Chondrocyte (in vitro differentiated cells): ENCODE results near the gene CACNG7. TPM values are rescaled to one million over a fixed set of nuclear protein-coding genes. Genes with fewer than 3 reads are reported as not detected.

Experiments
- DNase-seq: peaks from one replicate; pipeline ENCODE4 v3.0.0; 2021; ENCODE audit warnings: mixed read lengths, low spot score
- H3K27ac Mint-ChIP-seq: one replicate; pipeline ENCODE4 v1.8.0; 2021; ENCODE audit warnings: mild to moderate bottlenecking, moderate library complexity, mixed read lengths; ENCODE audit not compliant: unreplicated experiment
- H3K27me3 Mint-ChIP-seq: 2 replicates; pipeline ENCODE4 v1.8.0; 2021; ENCODE audit warnings: low read depth, mixed read lengths
- H3K36me3 Mint-ChIP-seq: 2 replicates; pipeline ENCODE4 v1.8.0; 2021; ENCODE audit warnings: low read depth, mixed read lengths
- H3K4me1 Mint-ChIP-seq: 2 replicates; pipeline ENCODE4 v1.8.0; 2021; ENCODE audit warnings: low read depth, mild to moderate bottlenecking, mixed read lengths
- H3K4me3 Mint-ChIP-seq: one replicate; pipeline ENCODE4 v1.8.0; 2021; ENCODE audit warnings: mild to moderate bottlenecking, moderate library complexity, mixed read lengths; ENCODE audit not compliant: unreplicated experiment
- H3K9me3 Mint-ChIP-seq: 2 replicates; pipeline ENCODE4 v1.8.0; 2021; ENCODE audit warnings: low read depth, mixed read lengths
- total RNA-seq: library from RNA; stranded (reverse); gene quantifications from 3 replicates; pipeline ENCODE4 v1.2.1, GENCODE V29; 2021
- TF ChIP-seq, protein P1 (sequence below): fragments of 200-600 bp; sonication (generic); IDR thresholded peaks from 2 replicates; pipeline ENCODE4 v1.5.0; 2021; ENCODE audit warnings: antibody characterized with exemption, mild to moderate bottlenecking, moderate library complexity

Gene CACNG7
- total RNA-seq, 1 donor from 2014 or later, result not detected

DNA sequence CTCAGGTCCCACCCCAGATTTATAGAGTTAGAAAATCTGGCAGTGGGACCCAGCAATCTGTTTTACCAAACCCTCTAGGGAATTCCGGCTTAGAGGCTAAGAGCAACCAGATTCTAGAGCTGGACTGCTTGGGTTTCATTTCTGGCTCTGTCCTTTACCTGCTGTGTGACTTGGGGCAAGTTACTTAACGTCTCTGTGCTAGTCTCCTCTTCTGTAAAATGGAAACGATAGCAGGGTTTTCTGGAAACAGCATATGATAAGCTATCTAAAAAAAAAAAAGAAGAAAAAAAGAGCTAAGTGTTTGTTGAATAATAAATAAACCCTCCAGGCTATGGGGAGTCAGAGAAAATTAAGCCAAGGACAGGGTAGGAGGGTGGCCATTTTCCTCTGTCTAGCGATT, 11.6 kb upstream of the CACNG7 start:
- Mint-ChIP-seq H3K9me3 (no peaks in the 10 kb centered on the region), H3K4me1 (no peaks in the 10 kb centered on the region), H3K36me3 (no peaks in the 10 kb centered on the region), H3K27ac (no peak overlapping the region), H3K27me3 (peaks cover 41% of the 10 kb centered on the region), H3K4me3 (no peak overlapping the region)
- TF ChIP-seq, protein P1, sequence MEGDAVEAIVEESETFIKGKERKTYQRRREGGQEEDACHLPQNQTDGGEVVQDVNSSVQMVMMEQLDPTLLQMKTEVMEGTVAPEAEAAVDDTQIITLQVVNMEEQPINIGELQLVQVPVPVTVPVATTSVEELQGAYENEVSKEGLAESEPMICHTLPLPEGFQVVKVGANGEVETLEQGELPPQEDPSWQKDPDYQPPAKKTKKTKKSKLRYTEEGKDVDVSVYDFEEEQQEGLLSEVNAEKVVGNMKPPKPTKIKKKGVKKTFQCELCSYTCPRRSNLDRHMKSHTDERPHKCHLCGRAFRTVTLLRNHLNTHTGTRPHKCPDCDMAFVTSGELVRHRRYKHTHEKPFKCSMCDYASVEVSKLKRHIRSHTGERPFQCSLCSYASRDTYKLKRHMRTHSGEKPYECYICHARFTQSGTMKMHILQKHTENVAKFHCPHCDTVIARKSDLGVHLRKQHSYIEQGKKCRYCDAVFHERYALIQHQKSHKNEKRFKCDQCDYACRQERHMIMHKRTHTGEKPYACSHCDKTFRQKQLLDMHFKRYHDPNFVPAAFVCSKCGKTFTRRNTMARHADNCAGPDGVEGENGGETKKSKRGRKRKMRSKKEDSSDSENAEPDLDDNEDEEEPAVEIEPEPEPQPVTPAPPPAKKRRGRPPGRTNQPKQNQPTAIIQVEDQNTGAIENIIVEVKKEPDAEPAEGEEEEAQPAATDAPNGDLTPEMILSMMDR, result no peak
- DNase-seq, result no peak

DNA sequence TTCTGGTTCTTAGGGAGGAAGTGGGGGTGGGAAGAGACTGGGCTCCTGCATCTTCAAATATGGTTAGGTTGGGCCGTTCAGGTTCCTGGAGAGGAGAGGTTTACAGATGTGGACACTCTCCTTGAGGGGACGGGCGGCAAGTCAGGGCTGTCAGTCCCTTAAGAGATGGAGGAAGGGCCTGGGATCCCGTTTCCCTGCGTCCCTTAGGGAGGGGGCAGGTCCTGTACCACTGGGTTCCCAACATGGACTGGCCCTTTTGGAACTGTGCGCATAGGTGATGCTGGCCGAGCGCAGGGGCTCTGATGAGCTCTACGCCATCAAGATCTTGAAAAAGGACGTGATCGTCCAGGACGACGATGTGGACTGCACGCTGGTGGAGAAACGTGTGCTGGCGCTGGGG, 10.9 kb upstream of the CACNG7 start:
- TF ChIP-seq, protein P1, result no peak
- Mint-ChIP-seq H3K4me3 (no peak overlapping the region), H3K36me3 (no peaks in the 10 kb centered on the region), H3K4me1 (no peaks in the 10 kb centered on the region), H3K9me3 (no peaks in the 10 kb centered on the region), H3K27ac (peak overlapping the region; percentile 42), H3K27me3 (peaks cover 39% of the 10 kb centered on the region)
- no peak for DNase-seq

DNA sequence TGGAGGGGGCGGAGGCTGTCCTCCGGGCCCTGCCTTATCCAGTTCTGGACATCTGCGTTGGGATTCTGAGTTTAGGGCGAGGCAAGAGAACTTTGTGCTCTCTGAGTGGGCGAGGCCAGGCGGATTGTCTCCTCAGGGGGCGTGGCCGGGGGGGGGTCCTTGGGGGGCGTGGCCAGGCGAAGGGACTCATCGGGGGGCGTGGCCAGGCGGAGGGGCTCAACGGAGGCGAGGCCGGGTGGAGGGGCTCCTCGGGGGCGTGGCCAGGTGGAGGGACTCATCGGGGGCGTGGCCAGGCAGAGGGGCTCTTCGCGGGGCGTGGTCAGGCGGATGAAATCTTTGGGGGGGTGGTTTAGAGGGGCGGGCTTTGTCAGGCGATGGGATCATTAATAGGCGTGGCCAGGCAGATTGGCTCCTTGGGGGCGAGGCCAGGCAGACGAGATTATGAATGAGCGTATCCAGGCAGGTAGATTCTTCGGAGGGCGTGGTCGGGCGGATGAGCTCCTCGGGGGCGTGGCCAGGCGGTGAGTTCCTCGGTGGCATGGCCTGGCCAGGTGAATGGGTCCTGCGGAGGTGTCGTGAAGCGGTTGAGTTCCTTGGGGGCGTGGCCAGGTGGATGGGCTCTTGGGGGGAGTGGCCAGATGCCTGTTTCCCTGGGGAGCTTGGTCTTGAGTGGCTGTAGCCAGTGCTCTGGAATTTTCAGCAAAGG, 10.3 kb upstream of the CACNG7 start:
- no peaks in the 10 kb centered on the region for H3K36me3 Mint-ChIP-seq
- DNase-seq, result no peak
- no peaks in the 10 kb centered on the region for H3K9me3 Mint-ChIP-seq
- no peaks in the 10 kb centered on the region for H3K4me1 Mint-ChIP-seq
- H3K4me3 Mint-ChIP-seq, result no peak overlapping the region
- peaks cover 36% of the 10 kb centered on the region for H3K27me3 Mint-ChIP-seq
- TF ChIP-seq, protein P1, result no peak
- no peak overlapping the region for H3K27ac Mint-ChIP-seq

DNA sequence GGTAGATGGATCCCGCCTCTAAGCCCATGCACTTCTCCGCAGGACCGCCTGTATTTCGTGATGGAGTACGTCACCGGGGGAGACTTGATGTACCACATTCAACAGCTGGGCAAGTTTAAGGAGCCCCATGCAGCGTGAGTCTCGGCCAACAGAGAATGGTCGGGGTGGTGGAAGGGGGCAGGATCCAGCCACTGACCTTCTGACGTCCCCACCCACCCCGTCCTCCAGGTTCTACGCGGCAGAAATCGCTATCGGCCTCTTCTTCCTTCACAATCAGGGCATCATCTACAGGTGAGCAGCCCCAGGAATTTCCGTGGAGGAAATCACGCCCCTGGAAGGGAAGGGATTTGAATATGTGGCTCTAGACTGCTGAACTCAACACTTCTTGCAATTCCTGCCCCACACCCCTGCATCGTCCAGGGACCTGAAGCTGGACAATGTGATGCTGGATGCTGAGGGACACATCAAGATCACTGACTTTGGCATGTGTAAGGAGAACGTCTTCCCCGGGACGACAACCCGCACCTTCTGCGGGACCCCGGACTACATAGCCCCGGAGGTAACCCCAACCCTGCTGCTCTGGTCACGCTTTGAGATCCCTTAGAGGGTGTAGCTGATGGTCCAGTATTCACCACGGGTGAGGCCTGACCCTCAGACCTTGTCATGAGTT, 8.8 kb upstream of the CACNG7 start:
- Mint-ChIP-seq H3K27ac (no peak overlapping the region), H3K4me1 (no peaks in the 10 kb centered on the region), H3K27me3 (peaks cover 43% of the 10 kb centered on the region), H3K4me3 (no peak overlapping the region), H3K9me3 (no peaks in the 10 kb centered on the region), H3K36me3 (no peaks in the 10 kb centered on the region)
- no peak for DNase-seq
- TF ChIP-seq, protein P1, result no peak

DNA sequence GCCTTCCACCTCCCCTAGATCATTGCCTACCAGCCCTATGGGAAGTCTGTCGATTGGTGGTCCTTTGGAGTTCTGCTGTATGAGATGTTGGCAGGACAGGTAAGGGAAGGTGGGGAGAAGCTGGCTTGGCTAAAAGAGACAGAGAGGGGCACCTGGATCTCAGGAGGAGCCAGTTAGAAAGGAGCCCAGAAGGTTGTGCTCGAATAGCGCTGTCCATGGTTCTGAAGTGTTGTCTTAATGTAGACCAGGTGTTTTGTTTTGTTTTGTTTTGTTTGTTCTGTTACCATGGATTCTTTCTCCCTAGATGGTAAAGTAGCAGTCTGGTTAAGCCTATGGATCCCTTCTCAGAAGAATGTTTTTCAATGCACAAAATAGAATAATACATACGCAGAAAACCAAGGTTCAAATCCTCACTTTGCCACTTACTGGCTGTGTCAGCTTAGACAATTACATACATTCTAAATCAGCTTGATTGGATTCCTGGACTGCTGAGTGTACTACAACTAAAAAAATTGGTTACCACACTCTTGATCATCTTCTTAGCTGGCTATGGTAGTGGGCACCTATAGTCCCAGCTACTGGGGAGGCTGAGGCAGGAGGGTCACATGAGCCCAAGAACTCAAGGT, 5.9 kb upstream of the CACNG7 start:
- Mint-ChIP-seq H3K36me3 (no peaks in the 10 kb centered on the region), H3K27me3 (peaks cover 46% of the 10 kb centered on the region), H3K27ac (no peak overlapping the region), H3K4me3 (no peak overlapping the region), H3K9me3 (no peaks in the 10 kb centered on the region), H3K4me1 (peaks cover 13% of the 10 kb centered on the region)
- no peak for DNase-seq
- TF ChIP-seq, protein P1, result no peak
